ENCODE measurements around the gene NUCB2. TPM values are rescaled to one million over a fixed set of nuclear protein-coding genes. Genes with fewer than 3 reads are reported as not detected.
"Not testable (repeated sequence)": the region's sequence is repeated elsewhere in the genome, so short reads cannot be mapped to it uniquely, and the experiment has no call there.

The NUCB2 gene
- polyA plus RNA-seq (2013, experiment 1 of 2), result 21.9 TPM
- polyA plus RNA-seq (2013, experiment 2 of 2), result 31.3 TPM

DNA sequence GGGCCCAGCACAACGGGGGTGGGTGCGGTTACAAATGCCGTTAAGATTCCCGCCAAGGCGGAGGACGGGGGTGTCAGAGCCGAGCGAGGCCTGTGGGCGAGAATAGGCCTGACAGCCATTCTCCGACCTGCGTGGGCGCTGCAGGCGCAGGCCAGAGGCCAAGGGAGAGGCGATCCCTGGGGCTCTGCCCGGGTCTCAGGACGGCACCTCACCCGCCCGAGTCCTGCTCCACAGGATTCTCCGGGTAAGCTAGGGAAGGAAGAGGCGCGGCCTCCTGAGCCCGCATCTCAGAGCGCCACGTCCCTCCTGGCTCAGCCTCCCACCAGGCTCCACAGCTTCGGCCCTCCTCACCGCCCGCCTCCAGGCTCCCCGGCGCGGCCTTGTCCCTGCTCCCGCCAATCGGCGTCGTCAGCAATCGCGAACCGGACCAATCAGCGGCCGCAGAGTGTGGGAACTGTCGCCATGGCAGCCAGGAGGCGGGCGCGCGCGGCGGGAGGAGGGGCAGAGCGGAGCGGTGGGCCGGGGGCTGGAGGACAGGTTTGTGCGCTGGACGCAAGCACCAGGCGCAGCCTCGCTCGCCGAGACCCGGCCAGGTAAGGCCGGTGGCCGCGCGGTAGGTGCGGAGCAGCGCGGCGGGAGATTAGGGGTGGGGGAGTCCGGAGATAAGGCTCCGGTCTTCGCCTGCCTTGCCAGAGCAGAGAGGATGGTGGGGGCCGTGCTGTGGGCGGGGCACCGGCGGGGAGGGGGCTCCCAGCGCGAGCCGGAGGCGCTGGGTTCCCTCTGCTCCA lies at the start of gene NUCB2:
TSS of gene NUCB2 (plus strand) at position 504 of the 788 bp plus-strand sequence. CDS start 18,585 bp downstream, outside the sequence.
- H3K27ac ChIP-seq (ENCODE audit: low read depth, low read length), result no peak within 1 kb of the TSS
- H3K9ac ChIP-seq (ENCODE audit: low read depth, low read length), result peak within 1 kb of the TSS; percentile 70
- no peaks in the 10 kb centered on the region for H3K36me3 ChIP-seq (ENCODE audit: insufficient read depth, low read length)
- H3K9me3 ChIP-seq (ENCODE audit: insufficient read depth, low read depth, low read length), result no peaks in the 10 kb centered on the region
- H3K4me3 ChIP-seq (ENCODE audit: low read length), result peak within 1 kb of the TSS; percentile 78
- H3K4me1 ChIP-seq (ENCODE audit: insufficient read depth, low read length), result peaks cover 4% of the 10 kb centered on the region
- WGBS, result under 1% methylated on average over 75 of the region's 75 CpGs
- H3K27me3 ChIP-seq (ENCODE audit: insufficient read depth, low read length), result peaks cover 17% of the 10 kb centered on the region

DNA sequence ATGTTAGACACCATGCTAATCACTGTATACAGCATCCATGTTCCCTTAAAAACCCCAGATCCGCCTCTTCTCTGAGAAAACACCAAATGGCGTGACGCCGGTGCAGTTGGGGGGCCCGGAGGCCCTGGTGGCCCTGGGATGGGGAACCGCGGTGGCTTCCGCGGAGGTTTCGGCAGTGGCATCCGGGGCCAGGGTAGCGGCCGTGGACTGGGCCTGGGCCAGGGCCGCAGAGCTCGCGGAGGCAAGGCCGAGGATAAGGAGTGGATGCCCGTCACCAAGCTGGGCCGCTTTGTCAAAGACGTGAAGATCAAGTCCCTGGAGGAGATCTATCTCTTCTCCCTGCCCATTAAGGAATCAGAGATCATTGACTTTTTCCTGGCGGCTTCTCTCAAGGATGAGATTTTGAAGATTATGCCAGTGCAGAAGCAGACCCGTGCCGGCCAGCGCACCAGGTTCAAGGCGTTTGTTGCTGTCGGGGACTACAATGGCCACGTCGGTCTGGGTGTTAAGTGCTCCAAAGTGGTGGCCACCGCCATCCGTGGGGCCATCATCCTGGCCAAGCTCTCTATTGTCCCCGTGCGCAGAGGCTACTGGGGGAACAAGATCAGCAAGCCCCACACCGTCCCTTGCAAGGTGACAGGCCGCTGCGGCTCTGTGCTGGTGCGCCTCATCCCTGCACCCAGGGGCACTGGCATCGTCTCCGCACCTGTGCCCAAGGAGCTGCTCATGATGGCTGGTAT lies 48.2 kb upstream of the NUCB2 start:
- H3K4me3 ChIP-seq (ENCODE audit: low read length); H3K27ac ChIP-seq (ENCODE audit: low read depth, low read length); H3K9ac ChIP-seq (ENCODE audit: low read depth, low read length); H3K36me3 ChIP-seq (ENCODE audit: insufficient read depth, low read length); H3K9me3 ChIP-seq (ENCODE audit: insufficient read depth, low read depth, low read length); H3K4me1 ChIP-seq (ENCODE audit: insufficient read depth, low read length); H3K27me3 ChIP-seq (ENCODE audit: insufficient read depth, low read length): not testable (repeated sequence)
- WGBS, result 94% methylated on average over 38 of the region's 38 CpGs

DNA sequence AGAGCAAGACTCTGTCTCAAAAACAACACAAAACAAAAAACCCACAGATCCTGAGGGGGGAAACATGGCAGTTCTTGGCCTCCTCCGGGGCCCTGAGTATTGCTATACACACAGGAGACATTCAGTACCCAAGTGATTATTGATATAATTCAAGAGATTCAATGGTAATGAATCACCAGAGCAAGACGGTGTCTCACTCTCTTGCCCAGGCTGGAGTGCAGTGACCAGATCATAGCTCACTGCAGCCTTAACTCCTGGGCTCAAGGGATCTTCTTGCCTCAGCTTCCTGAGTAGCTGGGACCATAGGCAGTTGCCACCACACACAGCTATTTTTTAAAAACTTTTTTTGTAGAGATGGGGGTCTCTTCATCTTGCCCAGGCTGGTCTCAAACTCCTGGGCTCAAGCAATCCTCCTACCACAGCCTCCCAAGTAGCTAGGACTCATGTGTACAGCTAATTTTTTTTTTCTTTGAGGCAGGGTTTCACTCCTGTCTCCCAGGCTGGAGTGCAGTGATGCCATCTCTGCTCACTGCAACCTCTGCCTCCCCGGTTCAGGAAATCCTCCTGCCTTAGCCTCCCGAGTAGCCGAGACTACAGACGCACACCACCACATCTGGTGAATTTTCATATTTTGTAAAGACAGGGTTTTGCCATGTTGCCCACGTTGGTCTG lies 46.9 kb upstream of the NUCB2 start:
- Histone ChIP-seq H3K4me3 (ENCODE audit: low read length) (no peak overlapping the region), H3K9me3 (ENCODE audit: insufficient read depth, low read depth, low read length) (no peaks in the 10 kb centered on the region), H3K27me3 (ENCODE audit: insufficient read depth, low read length) (no peaks in the 10 kb centered on the region), H3K9ac (ENCODE audit: low read depth, low read length) (no peak overlapping the region), H3K36me3 (ENCODE audit: insufficient read depth, low read length) (no peaks in the 10 kb centered on the region), H3K27ac (ENCODE audit: low read depth, low read length) (no peak overlapping the region), H3K4me1 (ENCODE audit: insufficient read depth, low read length) (no peaks in the 10 kb centered on the region)
- WGBS, result 83% methylated on average over 7 of the region's 7 CpGs

DNA sequence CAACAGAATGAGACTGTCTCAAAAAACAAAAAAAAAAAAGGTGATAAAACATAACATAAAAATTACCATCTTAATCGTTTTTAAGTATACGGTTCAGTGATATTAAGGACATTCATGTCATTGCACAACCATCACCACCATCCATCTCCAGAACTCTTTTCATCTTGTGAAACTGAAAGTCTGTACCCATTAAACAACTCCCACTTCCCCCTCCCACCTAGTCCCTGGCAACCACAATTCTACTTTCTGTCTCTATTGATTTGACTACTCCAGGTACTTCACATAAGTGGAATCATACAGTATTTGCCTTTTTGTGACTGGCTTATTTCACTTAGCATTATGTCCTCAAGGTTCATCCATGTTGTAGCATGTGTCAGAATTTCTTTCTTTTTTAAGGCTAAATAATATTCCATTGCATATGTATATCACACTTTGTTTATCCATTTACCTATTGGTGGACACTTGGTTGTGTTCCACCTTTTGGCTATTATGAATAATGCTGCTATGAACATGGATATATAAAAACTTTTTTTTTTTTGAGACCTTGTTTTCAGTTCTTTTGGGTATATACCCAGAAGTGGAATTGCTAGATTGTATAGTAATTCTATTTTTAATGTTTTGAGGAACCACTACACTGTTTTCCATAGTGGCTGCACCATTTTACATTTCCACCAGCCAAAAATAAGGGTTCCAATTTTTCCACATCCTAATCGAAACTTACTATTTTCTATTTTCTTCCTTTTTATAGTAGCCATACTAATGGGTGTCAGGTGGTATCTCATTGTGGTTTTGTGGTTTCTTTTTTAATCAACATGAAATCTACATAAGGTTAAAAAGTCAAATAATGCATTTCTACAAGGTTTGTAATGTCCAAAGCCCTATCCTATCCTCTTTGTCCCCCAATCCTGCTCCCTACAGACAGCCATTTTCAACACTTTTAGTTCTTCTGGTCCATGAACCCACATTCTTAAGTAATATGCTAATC lies 45.4 kb upstream of the NUCB2 start:
- Histone ChIP-seq H3K27ac (ENCODE audit: low read depth, low read length) (no peak overlapping the region), H3K4me3 (ENCODE audit: low read length) (no peak overlapping the region), H3K36me3 (ENCODE audit: insufficient read depth, low read length) (no peaks in the 10 kb centered on the region), H3K27me3 (ENCODE audit: insufficient read depth, low read length) (no peaks in the 10 kb centered on the region), H3K4me1 (ENCODE audit: insufficient read depth, low read length) (no peaks in the 10 kb centered on the region), H3K9me3 (ENCODE audit: insufficient read depth, low read depth, low read length) (no peaks in the 10 kb centered on the region), H3K9ac (ENCODE audit: low read depth, low read length) (no peak overlapping the region)
- 94% methylated on average over 2 of the region's 3 CpGs for WGBS

DNA sequence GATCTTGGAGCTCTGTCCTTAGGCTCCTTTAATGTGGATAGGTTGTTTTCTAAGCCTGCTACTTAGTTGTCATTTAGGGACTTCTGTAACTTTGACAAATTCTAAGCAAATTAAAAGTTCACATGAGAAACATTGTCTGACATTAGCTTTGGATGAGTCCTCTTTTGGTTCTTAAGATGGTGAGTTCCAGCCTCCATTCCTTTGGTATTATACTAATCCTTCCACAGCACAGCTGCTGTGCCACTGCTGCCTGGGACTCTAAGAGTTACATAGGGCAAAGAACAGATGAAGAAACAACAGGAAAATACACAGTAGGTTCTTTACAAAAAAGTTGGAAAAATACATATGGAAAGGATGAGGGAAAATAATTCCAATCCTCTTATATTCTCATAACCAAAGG lies 43.4 kb upstream of the NUCB2 start:
- no peaks in the 10 kb centered on the region for H3K27me3 ChIP-seq (ENCODE audit: insufficient read depth, low read length)
- no peaks in the 10 kb centered on the region for H3K9me3 ChIP-seq (ENCODE audit: insufficient read depth, low read depth, low read length)
- H3K9ac ChIP-seq (ENCODE audit: low read depth, low read length), result no peak overlapping the region
- no peaks in the 10 kb centered on the region for H3K36me3 ChIP-seq (ENCODE audit: insufficient read depth, low read length)
- H3K27ac ChIP-seq (ENCODE audit: low read depth, low read length), result no peak overlapping the region
- H3K4me1 ChIP-seq (ENCODE audit: insufficient read depth, low read length), result no peaks in the 10 kb centered on the region
- H3K4me3 ChIP-seq (ENCODE audit: low read length), result no peak overlapping the region

DNA sequence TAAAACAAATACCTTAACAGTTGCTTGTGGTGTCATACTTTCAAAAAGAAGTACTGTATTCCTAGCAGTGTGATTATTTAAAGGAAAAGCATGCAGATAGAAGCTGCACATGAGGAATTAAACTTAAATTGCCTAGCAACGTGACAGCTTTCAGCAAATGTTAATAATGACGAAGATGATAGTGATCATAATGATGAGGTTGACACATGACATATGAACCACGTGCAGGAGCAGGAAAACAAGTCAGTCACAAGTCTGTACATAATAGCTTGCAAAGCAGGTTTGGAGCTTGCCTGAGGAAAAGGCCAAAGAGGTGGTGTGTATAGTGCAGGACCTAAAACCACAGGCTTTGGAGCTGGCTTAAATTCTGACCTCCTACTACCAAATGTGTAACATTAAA lies 38.2 kb upstream of the NUCB2 start:
- H3K27ac ChIP-seq (ENCODE audit: low read depth, low read length), result no peak overlapping the region
- WGBS, result 94% methylated on average over 3 of the region's 3 CpGs
- no peak overlapping the region for H3K9ac ChIP-seq (ENCODE audit: low read depth, low read length)

DNA sequence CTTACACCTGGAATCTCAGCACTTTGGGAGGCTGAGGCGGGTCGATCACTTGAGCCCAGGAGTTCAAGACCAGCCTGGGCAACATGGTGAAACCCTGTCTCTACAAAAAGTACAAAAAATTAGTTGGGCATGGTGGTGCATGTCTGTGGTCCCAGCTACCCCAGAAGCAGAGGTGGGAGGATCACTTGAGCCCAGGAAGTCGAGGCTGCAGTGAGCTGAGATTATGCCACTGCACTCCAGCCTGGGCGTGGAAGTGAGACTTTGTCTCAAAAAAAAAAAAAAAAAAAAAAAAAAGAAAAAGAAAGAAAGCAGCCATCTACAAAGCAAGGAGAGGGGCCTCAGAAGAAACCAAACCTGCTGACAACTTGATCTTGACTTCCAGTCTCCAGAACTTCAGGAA lies 36.6 kb upstream of the NUCB2 start:
- not testable (repeated sequence) for H3K27me3 ChIP-seq (ENCODE audit: insufficient read depth, low read length); H3K4me1 ChIP-seq (ENCODE audit: insufficient read depth, low read length); H3K27ac ChIP-seq (ENCODE audit: low read depth, low read length); H3K9ac ChIP-seq (ENCODE audit: low read depth, low read length); H3K9me3 ChIP-seq (ENCODE audit: insufficient read depth, low read depth, low read length); H3K36me3 ChIP-seq (ENCODE audit: insufficient read depth, low read length); H3K4me3 ChIP-seq (ENCODE audit: low read length)
- WGBS, result 89% methylated on average over 3 of the region's 4 CpGs

More for the DNA sequence above, 38.2 kb upstream of the NUCB2 start:
- Histone ChIP-seq H3K36me3 (ENCODE audit: insufficient read depth, low read length) (no peaks in the 10 kb centered on the region), H3K4me3 (ENCODE audit: low read length) (no peak overlapping the region), H3K9me3 (ENCODE audit: insufficient read depth, low read depth, low read length) (no peaks in the 10 kb centered on the region), H3K4me1 (ENCODE audit: insufficient read depth, low read length) (no peaks in the 10 kb centered on the region), H3K27me3 (ENCODE audit: insufficient read depth, low read length) (no peaks in the 10 kb centered on the region)

DNA sequence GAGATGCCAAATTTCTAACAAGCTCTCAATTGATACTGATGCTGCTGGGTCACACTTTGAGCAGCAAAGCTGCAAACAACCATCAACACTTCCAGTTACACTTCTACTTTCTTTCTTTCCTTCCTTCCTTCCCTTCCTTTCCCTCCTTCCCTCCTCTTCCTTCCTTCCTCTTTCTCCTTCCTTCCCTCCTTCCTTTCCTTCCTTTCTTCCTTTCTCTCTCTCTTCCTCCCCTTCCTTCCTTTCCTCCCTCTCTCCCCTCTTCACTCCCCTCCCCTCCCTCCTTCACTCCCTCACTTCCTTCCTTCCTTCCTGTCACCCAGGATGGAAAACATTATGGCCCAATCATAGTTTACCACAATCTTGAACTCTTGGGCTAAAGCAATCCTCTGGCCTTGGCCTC lies 35.8 kb upstream of the NUCB2 start:
- Histone ChIP-seq H3K36me3 (ENCODE audit: insufficient read depth, low read length) (no peaks in the 10 kb centered on the region), H3K27ac (ENCODE audit: low read depth, low read length) (no peak overlapping the region)

DNA sequence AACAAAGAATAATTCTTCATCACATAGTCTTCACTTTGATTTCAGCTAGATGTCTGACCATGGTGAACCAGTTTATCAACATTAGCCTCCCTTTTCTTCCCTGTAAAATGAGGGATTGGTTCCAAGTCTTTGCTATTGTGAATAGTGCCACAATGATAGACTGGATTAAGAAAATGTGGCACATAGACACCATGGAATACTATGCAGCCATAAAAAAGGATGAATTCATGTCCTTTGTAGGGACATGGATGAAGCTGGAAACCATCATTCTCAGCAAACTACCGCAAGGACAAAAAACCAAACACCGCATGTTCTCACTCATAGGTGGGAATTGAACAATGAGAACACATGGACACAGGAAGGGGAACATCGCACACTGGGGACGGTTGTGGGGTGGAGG lies 33.6 kb upstream of the NUCB2 start:
- H3K9me3 ChIP-seq (ENCODE audit: insufficient read depth, low read depth, low read length); H3K27ac ChIP-seq (ENCODE audit: low read depth, low read length); H3K9ac ChIP-seq (ENCODE audit: low read depth, low read length); H3K27me3 ChIP-seq (ENCODE audit: insufficient read depth, low read length); H3K4me3 ChIP-seq (ENCODE audit: low read length); H3K4me1 ChIP-seq (ENCODE audit: insufficient read depth, low read length); H3K36me3 ChIP-seq (ENCODE audit: insufficient read depth, low read length): not testable (repeated sequence)
- 93% methylated on average over 3 of the region's 4 CpGs for WGBS

More for the DNA sequence above, 35.8 kb upstream of the NUCB2 start:
- Histone ChIP-seq H3K9ac (ENCODE audit: low read depth, low read length) (no peak overlapping the region), H3K4me3 (ENCODE audit: low read length) (no peak overlapping the region), H3K27me3 (ENCODE audit: insufficient read depth, low read length) (no peaks in the 10 kb centered on the region), H3K9me3 (ENCODE audit: insufficient read depth, low read depth, low read length) (no peaks in the 10 kb centered on the region), H3K4me1 (ENCODE audit: insufficient read depth, low read length) (no peaks in the 10 kb centered on the region)

DNA sequence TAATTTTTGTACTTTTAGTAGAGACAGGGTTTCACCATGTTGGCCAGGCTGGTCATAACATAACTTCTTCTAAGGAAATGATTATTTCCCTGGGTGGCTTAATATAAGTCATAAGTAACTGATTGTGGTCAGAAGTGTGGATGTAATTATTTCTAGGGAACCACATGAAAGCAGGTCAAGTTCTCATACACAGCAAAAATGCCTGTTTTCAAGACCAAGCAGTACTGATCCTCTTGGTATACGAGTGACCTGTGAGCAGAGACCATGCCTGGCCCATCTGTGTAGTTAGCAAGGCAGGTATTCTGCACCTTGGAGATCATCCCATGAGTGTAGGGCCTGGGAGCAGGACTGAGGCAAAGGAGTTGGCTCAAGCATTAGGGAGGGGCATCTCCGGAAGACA lies 32.5 kb upstream of the NUCB2 start:
- Histone ChIP-seq H3K9ac (ENCODE audit: low read depth, low read length) (no peak overlapping the region), H3K27ac (ENCODE audit: low read depth, low read length) (no peak overlapping the region), H3K4me1 (ENCODE audit: insufficient read depth, low read length) (no peaks in the 10 kb centered on the region), H3K36me3 (ENCODE audit: insufficient read depth, low read length) (no peaks in the 10 kb centered on the region), H3K9me3 (ENCODE audit: insufficient read depth, low read depth, low read length) (no peaks in the 10 kb centered on the region), H3K27me3 (ENCODE audit: insufficient read depth, low read length) (no peaks in the 10 kb centered on the region), H3K4me3 (ENCODE audit: low read length) (no peak overlapping the region)
- 88% methylated on average over 2 of the region's 2 CpGs for WGBS
